GM18508 (cell line): Measurements from ENCODE around the gene NUP62.

Experiments
- ATAC-seq: cut with Tn5 transposase; IDR thresholded peaks from one replicate; pipeline ENCODE4 v1.9.1; 2021; ENCODE audit warnings: moderate number of reproducible peaks; ENCODE audit not compliant: insufficient read depth, unreplicated experiment

NUP62 gene

GRCh38 chr19:49908480-49909420 lies 20.6 kb downstream of the NUP62 start:
- no peak for ATAC-seq

- no peak for ATAC-seq
These were observed 21.4 kb downstream of the NUP62 start for GRCh38 chr19:49907745-49908446.

- ATAC-seq: no peak
These were observed 22.3 kb downstream of the NUP62 start for GRCh38 chr19:49906879-49907564.

GRCh38 chr19:49904136-49904535 lies 25.2 kb downstream of the NUP62 start:
- no peak for ATAC-seq

- ATAC-seq: peak; percentile 33
These were observed 32.3 kb downstream of the NUP62 start, which contains the start of gene IL4I1 for GRCh38 chr19:49896863-49897621. TSS of gene IL4I1 (minus strand) at chr19:49896887. CDS start at chr19:49896160, 727 bp downstream.

- no peak for ATAC-seq
These were observed 33.6 kb downstream of the NUP62 start for GRCh38 chr19:49895566-49896297.

GRCh38 chr19:49894879-49895565 lies 34.3 kb downstream of the NUP62 start:
- no peak for ATAC-seq

- ATAC-seq: no peak
These were observed 35.2 kb downstream of the NUP62 start for GRCh38 chr19:49894011-49894664.

GRCh38 chr19:49892716-49893115 lies 36.6 kb downstream of the NUP62 start:
- no peak for ATAC-seq

GRCh38 chr19:49891393-49891792 lies 37.9 kb downstream of the NUP62 start:
- no peak for ATAC-seq

GRCh38 chr19:49890349-49891311 lies 38.7 kb downstream of the NUP62 start:
- no peak for ATAC-seq

- no peak for ATAC-seq
These were observed 39.5 kb downstream of the NUP62 start for GRCh38 chr19:49889687-49890348.

GRCh38 chr19:49889038-49889686 lies 40.1 kb downstream of the NUP62 start:
- ATAC-seq: no peak

- no peak for ATAC-seq
These were observed 40.8 kb downstream of the NUP62 start for GRCh38 chr19:49888510-49888824.

- no peak for ATAC-seq
These were observed 41.4 kb downstream of the NUP62 start for GRCh38 chr19:49887665-49888509.
